Activated T-helper 2 cell treated with anti-CD3 and anti-CD28 coated beads, Interferon-gamma antibody, Interleukin-2, Interleukin-4, amounts not matched to agents 10 μg/mL and 5 μg/mL and 100 μg/mL, durations not matched to agents 14 hours and 24 hours and 36 hours (primary cell): ENCODE data around the gene SEC61A1. TPM values are rescaled to one million over a fixed set of nuclear protein-coding genes. Genes with fewer than 3 reads are reported as not detected.
A peak's percentile ranks its signal among the peaks of the same experiment; 100 is the strongest.

ENCODE experiments used
- DNase-seq: peaks from one replicate; pipeline ENCODE4 v3.0.0; 2021; ENCODE audit warnings: low spot score
- H3K27ac Mint-ChIP-seq: one replicate; pipeline ENCODE4 v1.8.0; 2021; ENCODE audit warnings: mixed read lengths
- H3K27me3 Mint-ChIP-seq: one replicate; pipeline ENCODE4 v1.8.0; 2021; ENCODE audit warnings: low read depth, mixed read lengths
- H3K36me3 Mint-ChIP-seq: one replicate; pipeline ENCODE4 v1.8.0; 2021; ENCODE audit warnings: low read depth, mixed read lengths
- H3K4me1 Mint-ChIP-seq: one replicate; pipeline ENCODE4 v1.8.0; 2021; ENCODE audit warnings: low read depth, mixed read lengths
- H3K4me3 Mint-ChIP-seq: one replicate; pipeline ENCODE4 v1.8.0; 2021; ENCODE audit warnings: low read depth, mild to moderate bottlenecking, moderate library complexity, mixed read lengths
- H3K9me3 Mint-ChIP-seq: one replicate; pipeline ENCODE4 v1.8.0; 2021; ENCODE audit warnings: mixed read lengths
- intact Hi-C: fragments of 100-400 bp; cut with micrococcal nuclease; formaldehyde crosslinking; loops from one replicate; pipeline ENCODE4 v1.15.1; 2023
- total RNA-seq: library from RNA; stranded (reverse); gene quantifications from 2 replicates; pipeline ENCODE4 v1.2.3, GENCODE V29; 2022

The SEC61A1 gene
- total RNA-seq: 210 and 217 TPM in 2 replicates

- DNase-seq: peak; percentile 95
- H3K27me3 Mint-ChIP-seq: peaks cover 11% of the 10 kb centered on the region
- peak within 1 kb of the TSS; percentile 99 for H3K4me3 Mint-ChIP-seq
- peaks cover 44% of the 10 kb centered on the region for H3K36me3 Mint-ChIP-seq
- H3K4me1 Mint-ChIP-seq: peaks cover 38% of the 10 kb centered on the region
- H3K9me3 Mint-ChIP-seq: no peaks in the 10 kb centered on the region
- intact Hi-C loops: loop anchor here (1.0 to 5.0 kb wide), 4 partner anchors 23 to 454 kb away; partner anchors contain the start of genes ABTB1, MCM2 and RUVBL1
- H3K27ac Mint-ChIP-seq: peak within 1 kb of the TSS; percentile 99
Measured at GRCh38 chr3:128051837-128052594, at the start of gene SEC61A1. TSS of gene SEC61A1 (plus strand) at chr3:128052437. CDS start at chr3:128052553, 116 bp downstream.

- intact Hi-C loops: no loop called here
- Mint-ChIP-seq H3K27me3 (peaks cover 9% of the 10 kb centered on the region), H3K4me1 (no peaks in the 10 kb centered on the region), H3K4me3 (no peak overlapping the region), H3K27ac (no peak overlapping the region), H3K36me3 (no peaks in the 10 kb centered on the region), H3K9me3 (no peaks in the 10 kb centered on the region)
- DNase-seq: no peak
Measured at GRCh38 chr3:128004661-128005060, 47.6 kb upstream of the SEC61A1 start.

GRCh38 chr3:128006061-128007032 is 45.9 kb upstream of the SEC61A1 start:
- Mint-ChIP-seq H3K4me3 (no peak overlapping the region), H3K36me3 (no peaks in the 10 kb centered on the region), H3K27me3 (peaks cover 3% of the 10 kb centered on the region), H3K9me3 (no peaks in the 10 kb centered on the region), H3K27ac (no peak overlapping the region), H3K4me1 (peaks cover 1% of the 10 kb centered on the region)
- DNase-seq: no peak
- intact Hi-C loops: no loop called here

- Mint-ChIP-seq H3K27me3 (peaks cover under 1% of the 10 kb centered on the region), H3K36me3 (no peaks in the 10 kb centered on the region), H3K27ac (no peak overlapping the region), H3K4me1 (peaks cover 4% of the 10 kb centered on the region), H3K9me3 (no peaks in the 10 kb centered on the region), H3K4me3 (no peak overlapping the region)
- intact Hi-C loops: no loop called here
- no peak for DNase-seq
Measured at GRCh38 chr3:128007033-128007424, 45.2 kb upstream of the SEC61A1 start.

- intact Hi-C loops: no loop called here
- H3K36me3 Mint-ChIP-seq: no peaks in the 10 kb centered on the region
- H3K27me3 Mint-ChIP-seq: peaks cover 1% of the 10 kb centered on the region
- H3K27ac Mint-ChIP-seq: no peak overlapping the region
- no peaks in the 10 kb centered on the region for H3K9me3 Mint-ChIP-seq
- peaks cover 4% of the 10 kb centered on the region for H3K4me1 Mint-ChIP-seq
- no peak for DNase-seq
- no peak overlapping the region for H3K4me3 Mint-ChIP-seq
Measured at GRCh38 chr3:128009952-128010846, 42.0 kb upstream of the SEC61A1 start.

- H3K27me3 Mint-ChIP-seq: peaks cover 1% of the 10 kb centered on the region
- intact Hi-C loops: no loop called here
- no peak overlapping the region for H3K27ac Mint-ChIP-seq
- peaks cover 4% of the 10 kb centered on the region for H3K4me1 Mint-ChIP-seq
- no peak overlapping the region for H3K4me3 Mint-ChIP-seq
- no peaks in the 10 kb centered on the region for H3K9me3 Mint-ChIP-seq
- DNase-seq: no peak
- no peaks in the 10 kb centered on the region for H3K36me3 Mint-ChIP-seq
Measured at GRCh38 chr3:128011140-128011539, 41.1 kb upstream of the SEC61A1 start.

GRCh38 chr3:128012050-128012449 is 40.2 kb upstream of the SEC61A1 start:
- no peaks in the 10 kb centered on the region for H3K36me3 Mint-ChIP-seq
- H3K9me3 Mint-ChIP-seq: peaks cover 4% of the 10 kb centered on the region
- no peak overlapping the region for H3K4me3 Mint-ChIP-seq
- peaks cover 4% of the 10 kb centered on the region for H3K4me1 Mint-ChIP-seq
- DNase-seq: no peak
- intact Hi-C loops: no loop called here
- H3K27ac Mint-ChIP-seq: no peak overlapping the region
- peaks cover 5% of the 10 kb centered on the region for H3K27me3 Mint-ChIP-seq

- H3K9me3 Mint-ChIP-seq: peaks cover 4% of the 10 kb centered on the region
- peaks cover 4% of the 10 kb centered on the region for H3K4me1 Mint-ChIP-seq
- peaks cover 5% of the 10 kb centered on the region for H3K27me3 Mint-ChIP-seq
- intact Hi-C loops: no loop called here
- no peak for DNase-seq
- H3K27ac Mint-ChIP-seq: no peak overlapping the region
- H3K4me3 Mint-ChIP-seq: no peak overlapping the region
- no peaks in the 10 kb centered on the region for H3K36me3 Mint-ChIP-seq
Measured at GRCh38 chr3:128014548-128014947, 37.7 kb upstream of the SEC61A1 start.

GRCh38 chr3:128016502-128016901 is 35.7 kb upstream of the SEC61A1 start:
- H3K9me3 Mint-ChIP-seq: peaks cover 4% of the 10 kb centered on the region
- intact Hi-C loops: no loop called here
- H3K27ac Mint-ChIP-seq: no peak overlapping the region
- no peak overlapping the region for H3K4me3 Mint-ChIP-seq
- H3K27me3 Mint-ChIP-seq: peaks cover 5% of the 10 kb centered on the region
- no peaks in the 10 kb centered on the region for H3K36me3 Mint-ChIP-seq
- DNase-seq: no peak
- peaks cover under 1% of the 10 kb centered on the region for H3K4me1 Mint-ChIP-seq

- intact Hi-C loops: no loop called here
- H3K4me3 Mint-ChIP-seq: no peak overlapping the region
- no peak for DNase-seq
- H3K27me3 Mint-ChIP-seq: peaks cover 17% of the 10 kb centered on the region
- no peaks in the 10 kb centered on the region for H3K9me3 Mint-ChIP-seq
- H3K36me3 Mint-ChIP-seq: no peaks in the 10 kb centered on the region
- H3K27ac Mint-ChIP-seq: no peak overlapping the region
- H3K4me1 Mint-ChIP-seq: no peaks in the 10 kb centered on the region
Measured at GRCh38 chr3:128021768-128022372, 30.4 kb upstream of the SEC61A1 start.

- Mint-ChIP-seq H3K27ac (no peak overlapping the region), H3K27me3 (peaks cover 13% of the 10 kb centered on the region), H3K9me3 (no peaks in the 10 kb centered on the region), H3K4me1 (no peaks in the 10 kb centered on the region), H3K36me3 (no peaks in the 10 kb centered on the region), H3K4me3 (no peak overlapping the region)
- intact Hi-C loops: no loop called here
- DNase-seq: no peak
Measured at GRCh38 chr3:128033102-128033501, 19.1 kb upstream of the SEC61A1 start.

- Mint-ChIP-seq H3K9me3 (no peaks in the 10 kb centered on the region), H3K4me1 (no peaks in the 10 kb centered on the region), H3K36me3 (no peaks in the 10 kb centered on the region), H3K27ac (no peak overlapping the region), H3K27me3 (peaks cover 21% of the 10 kb centered on the region), H3K4me3 (no peak overlapping the region)
- intact Hi-C loops: no loop called here
- DNase-seq: no peak
Measured at GRCh38 chr3:128036119-128036518, 16.1 kb upstream of the SEC61A1 start.
